ENCODE data around the gene NKX1-1.
A peak's percentile ranks its signal among the peaks of the same experiment; 100 is the strongest.

Gene NKX1-1

GRCh38 chr4:1416051-1416947 is 10.1 kb upstream of the NKX1-1 start:
- DNase-seq: no peak

- DNase-seq: no peak
Observed at GRCh38 chr4:1415681-1415981, 9.4 kb upstream of the NKX1-1 start.

- no peak for DNase-seq
Observed at GRCh38 chr4:1414831-1415680, 8.8 kb upstream of the NKX1-1 start.

GRCh38 chr4:1413687-1414479 is 7.6 kb upstream of the NKX1-1 start:
- DNase-seq: no peak

DNA sequence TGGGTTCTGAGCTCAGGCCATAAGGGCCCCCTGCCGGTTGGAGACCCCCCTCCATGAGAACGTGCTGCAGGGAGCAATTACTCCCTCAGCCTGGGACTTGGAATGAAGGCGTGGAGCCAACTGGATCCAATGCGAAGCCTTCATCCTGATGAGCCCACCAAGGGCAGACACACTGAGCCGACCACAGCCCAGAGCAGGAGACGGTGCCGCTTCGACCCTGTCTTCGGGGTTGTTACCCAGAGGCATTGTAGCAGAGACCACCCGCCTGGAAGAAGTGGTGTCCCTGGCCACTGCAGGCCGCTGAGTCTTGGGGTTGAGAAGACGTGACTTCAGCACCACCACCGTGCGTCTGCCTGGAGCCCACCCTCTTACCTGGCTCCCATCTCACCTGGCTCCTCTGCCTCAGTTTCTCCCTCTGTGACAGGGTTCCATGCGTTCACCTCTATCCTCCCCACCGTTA is 7.0 kb upstream of the NKX1-1 start:
- no peak for DNase-seq

DNA sequence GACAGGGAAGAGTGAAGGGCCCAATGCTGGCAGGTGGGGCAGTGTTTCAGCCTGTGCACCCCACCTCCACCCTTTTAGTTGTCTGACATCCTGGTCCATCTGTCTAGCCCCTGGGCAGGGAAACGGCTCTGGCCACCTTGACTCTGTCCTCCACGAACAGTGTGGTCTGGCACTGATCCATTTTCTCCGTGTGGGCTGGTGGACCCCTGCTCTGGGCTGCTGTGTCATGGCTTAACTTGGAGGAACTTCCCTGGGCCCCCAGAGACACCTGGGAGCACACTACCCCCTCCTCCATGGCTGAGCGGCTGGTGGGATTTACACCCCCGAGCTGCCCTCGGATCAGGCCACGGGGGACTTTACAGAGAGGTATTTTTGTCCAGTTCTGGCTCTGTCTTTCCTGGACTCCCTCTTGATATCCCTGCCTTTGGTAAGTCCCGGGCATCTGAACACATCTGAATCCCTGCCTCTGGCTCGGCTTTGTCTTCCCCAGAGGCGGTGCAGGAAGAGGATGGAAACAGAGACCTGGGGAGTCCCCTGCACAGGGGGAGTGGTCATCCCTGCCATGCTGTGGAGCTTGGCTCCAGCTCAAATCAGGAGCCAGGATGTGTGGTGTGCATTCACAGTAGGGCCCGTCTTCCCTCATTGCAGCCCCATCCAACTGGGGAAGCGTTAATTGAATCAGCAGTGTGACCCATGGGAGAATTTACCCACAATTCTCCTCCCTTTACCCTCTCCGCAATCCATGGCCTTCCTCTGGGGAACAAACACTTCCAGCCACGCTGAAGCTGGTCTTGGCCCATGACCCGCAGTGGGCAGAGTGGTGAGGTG is 6.3 kb upstream of the NKX1-1 start:
- no peak for DNase-seq

GRCh38 chr4:1411436-1412375 is 5.5 kb upstream of the NKX1-1 start:
- DNase-seq: no peak

GRCh38 chr4:1410491-1411325 is 4.5 kb upstream of the NKX1-1 start:
- peak in 1 of 2 experiments; percentile 45 for DNase-seq

DNA sequence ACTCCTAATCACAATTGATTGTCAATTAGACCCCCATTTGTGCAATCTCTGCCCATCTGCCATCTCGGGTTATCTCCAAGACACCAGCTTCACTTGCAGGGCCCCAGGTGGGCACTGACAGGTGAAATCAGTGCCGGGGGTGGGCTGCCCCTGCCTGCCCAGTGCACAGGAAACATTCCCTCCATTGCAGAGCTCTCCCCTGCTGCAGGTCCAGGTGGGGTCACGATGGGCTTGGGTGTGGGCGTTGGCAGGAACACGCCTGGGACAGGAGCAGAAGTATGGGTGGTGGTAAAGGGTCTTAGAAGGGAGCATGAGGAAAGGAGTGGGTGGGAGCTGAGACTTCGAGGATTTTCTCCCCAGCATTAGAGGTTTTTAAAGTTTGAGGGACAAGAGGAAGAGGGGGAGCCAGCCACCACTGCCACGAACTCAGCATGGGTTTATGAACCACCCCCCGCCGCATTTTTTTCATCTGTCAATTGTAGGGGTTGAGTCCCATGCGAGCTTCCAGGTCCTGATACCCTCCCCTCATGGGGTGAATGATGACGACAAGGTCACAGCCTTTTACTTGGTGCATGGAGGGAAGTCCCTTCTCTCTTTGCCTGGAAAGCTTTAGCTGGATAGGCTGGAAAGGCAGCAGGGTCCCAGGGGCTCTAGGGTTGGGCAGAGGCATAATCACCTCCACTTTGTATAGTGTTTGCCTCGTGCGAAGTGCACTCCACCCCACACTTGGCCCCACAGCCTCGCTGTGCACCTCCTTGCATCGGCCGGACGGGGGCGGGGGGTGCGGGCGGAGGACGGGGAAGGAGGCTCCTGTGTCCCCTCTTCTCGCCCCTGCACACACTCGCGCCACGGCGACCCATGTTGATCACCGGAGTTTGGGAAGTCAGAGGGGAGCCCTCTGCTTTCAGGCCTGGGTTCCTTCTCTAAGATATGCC is 3.5 kb upstream of the NKX1-1 start:
- DNase-seq: no peak

DNA sequence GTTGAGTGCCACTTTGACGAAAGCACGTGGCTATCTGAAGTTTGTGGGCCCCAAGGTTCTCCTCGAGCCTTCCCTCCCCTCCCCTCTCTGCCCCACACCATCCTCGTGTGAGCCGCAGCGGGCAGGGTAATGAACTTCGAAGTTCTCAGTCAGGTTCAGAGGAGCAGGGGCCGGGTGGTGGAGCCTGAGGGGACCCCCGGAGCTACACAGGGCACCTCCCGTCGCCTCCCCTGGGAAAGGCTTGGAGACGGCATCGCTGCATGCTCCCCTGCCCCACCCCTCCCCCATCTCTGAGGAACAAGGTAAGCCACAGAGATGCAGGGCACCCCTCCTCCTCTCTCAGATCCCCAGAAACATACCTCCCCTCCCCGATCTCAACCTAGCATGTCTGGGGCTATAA is 2.8 kb upstream of the NKX1-1 start:
- no peak for DNase-seq

GRCh38 chr4:1408418-1408817 is 2.2 kb upstream of the NKX1-1 start:
- no peak for DNase-seq

GRCh38 chr4:1407657-1408333 is 1.6 kb upstream of the NKX1-1 start:
- DNase-seq: no peak

GRCh38 chr4:1406981-1407656 is 877 bp upstream of the NKX1-1 start:
- no peak for DNase-seq

DNA sequence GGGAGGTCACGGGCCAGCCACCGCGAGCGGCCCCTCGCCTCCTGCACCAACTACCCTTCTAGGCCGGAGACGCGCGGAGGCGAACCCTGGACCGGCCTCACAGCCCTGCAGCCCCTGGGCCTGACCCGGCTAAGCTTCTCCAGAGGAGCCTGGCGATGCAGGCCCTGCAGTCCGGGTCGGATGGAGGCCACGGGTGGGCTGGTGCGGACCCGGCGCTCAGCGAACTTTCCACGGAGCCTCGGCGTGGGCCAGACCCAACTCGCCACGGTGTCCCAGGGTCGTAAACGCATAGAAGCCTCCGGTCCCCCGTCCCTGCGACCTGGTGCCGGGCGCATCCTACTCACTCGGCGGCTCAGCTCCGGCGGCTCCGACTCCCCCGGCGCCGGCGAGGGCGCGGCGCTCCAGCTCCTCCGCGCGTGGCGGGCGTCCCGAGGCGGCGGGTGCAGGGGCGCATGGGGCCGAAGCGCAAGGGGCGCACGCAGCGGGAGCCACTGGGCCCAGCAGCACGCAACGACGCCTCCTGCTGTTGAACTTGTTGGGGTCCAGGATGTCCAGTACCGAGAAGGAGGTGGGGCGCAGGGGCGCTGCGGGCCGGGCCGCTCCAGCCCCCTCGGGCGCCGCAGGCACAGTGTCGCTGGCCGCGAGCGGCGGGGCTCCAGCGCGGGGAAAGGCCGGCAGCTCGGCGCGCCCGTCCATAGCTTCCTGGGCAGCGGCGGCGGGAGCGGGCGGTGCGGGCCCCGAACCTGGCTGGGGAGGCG is 427 bp downstream of the NKX1-1 start:
- no peak for DNase-seq

DNA sequence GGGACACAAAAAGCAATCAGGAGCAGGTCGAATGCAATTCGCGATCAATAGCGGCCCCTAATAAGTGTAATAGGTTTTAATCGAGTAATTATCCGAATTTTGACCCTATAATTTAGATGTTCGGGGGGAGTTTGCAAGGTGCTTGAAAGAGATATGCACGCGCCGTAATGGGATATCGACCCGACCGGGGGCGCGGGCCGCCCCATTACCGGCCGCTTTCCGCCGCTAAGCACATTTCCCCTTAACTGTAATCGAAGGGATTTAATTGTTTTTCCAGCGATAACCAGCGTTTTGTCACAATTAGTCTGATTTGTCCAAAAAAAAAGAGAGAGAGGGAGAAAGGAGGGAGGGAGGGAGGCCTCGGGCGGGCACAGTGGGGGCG is 997 bp downstream of the NKX1-1 start:
- no peak for DNase-seq

DNA sequence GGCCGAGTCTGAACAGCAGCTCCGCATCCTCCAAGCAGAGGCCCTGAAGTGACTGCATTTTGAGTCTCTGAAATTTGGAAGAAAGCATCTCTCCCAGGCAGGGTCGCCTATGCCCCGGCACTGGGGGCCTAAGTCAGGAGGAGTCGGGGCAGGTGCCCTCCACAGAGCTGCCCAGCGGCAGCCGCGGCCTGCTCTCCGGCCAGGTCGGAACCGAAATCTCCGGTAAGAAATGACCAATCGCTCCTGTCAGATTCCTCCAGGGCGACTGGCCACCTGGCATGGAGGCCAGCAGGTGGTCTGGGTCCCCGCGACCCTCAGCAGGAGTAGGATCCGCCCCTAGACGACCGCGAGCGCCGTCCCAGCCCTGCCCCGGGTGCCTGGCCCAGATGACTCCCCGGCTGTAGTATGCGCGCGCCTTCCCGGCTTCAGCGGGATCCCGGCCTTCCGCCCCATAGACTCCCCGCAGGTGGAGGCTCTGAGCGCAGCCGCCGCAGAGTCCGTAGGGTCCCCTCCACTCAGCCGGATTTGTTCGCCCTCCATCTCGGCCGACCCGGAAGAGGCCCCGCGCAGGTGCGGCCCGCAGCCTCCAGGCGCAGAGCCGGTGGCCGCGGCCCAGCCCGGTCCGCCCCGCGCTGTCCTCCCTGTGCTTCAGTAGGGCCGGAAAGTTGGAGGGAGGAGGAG is 1.5 kb downstream of the NKX1-1 start:
- no peak for DNase-seq

All from stimulated activated CD4-positive, alpha-beta T cell treated with anti-CD3 and anti-CD28 coated beads, Interleukin-4, amount 100 ng/mL, for 4 hours (primary cell).